H1 (cell line): Measurements from ENCODE around the gene CYB561D2.

Source experiments
- BRCA1 ChIP-seq: IDR thresholded peaks from 2 replicates; pipeline ENCODE4 v1.6.1; 2012; ENCODE audit warnings: low read depth, low read length, improper control_type of control experiment
- CTCF ChIP-seq, 3 experiments: IDR thresholded peaks; 1 replicate in 2 of 3; 2 replicates in 1 of 3; pipeline versions ENCODE4 v1.5.1 to v1.6.1; 2011; ENCODE audit warnings: low read length in 3 of 3, mild to moderate bottlenecking in 3 of 3, inconsistent platforms in 2 of 3, low read depth in 1 of 3, moderate library complexity in 1 of 3; ENCODE audit not compliant: insufficient read depth in 1 of 3; ENCODE audit errors: control extremely low read depth in 1 of 3
- JUND ChIP-seq: IDR thresholded peaks from 2 replicates; pipeline ENCODE4 v1.6.1; 2011; ENCODE audit warnings: mild to moderate bottlenecking, improper control_type of control experiment, low read length
- NRF1 ChIP-seq: IDR thresholded peaks from 2 replicates; pipeline ENCODE4 v1.6.1; 2011; ENCODE audit warnings: mild to moderate bottlenecking, low read depth, low read length, improper control_type of control experiment
- POLR2A ChIP-seq, 2 experiments: IDR thresholded peaks; 1 replicate in 1 of 2; 2 replicates in 1 of 2; pipeline ENCODE4 v1.6.1; 2011; ENCODE audit warnings: low read depth in 2 of 2, low read length in 2 of 2, mild to moderate bottlenecking in 2 of 2; ENCODE audit errors: control extremely low read depth in 1 of 2
- RAD21 ChIP-seq, 2 experiments: IDR thresholded peaks in 1 of 2; conservative IDR thresholded peaks in 1 of 2; 2 replicates each; pipeline ENCODE4 v1.6.1; 2011; ENCODE audit warnings: low read depth in 2 of 2, low read length in 2 of 2, improper control_type of control experiment in 1 of 2, inconsistent platforms in 1 of 2, mild to moderate bottlenecking in 1 of 2, moderate library complexity in 1 of 2
- RFX5 ChIP-seq: IDR thresholded peaks from 2 replicates; pipeline ENCODE4 v1.6.1; 2011; ENCODE audit warnings: low read depth, low read length, improper control_type of control experiment, borderline replicate concordance
- SIRT6 ChIP-seq: IDR thresholded peaks from one replicate; pipeline ENCODE4 v1.7.1; 2012; ENCODE audit warnings: low read length, inconsistent platforms
- SP1 ChIP-seq: IDR thresholded peaks from 2 replicates; pipeline ENCODE4 v1.6.1; 2011; ENCODE audit warnings: low read depth, low read length
- SRF ChIP-seq: IDR thresholded peaks from 2 replicates; pipeline ENCODE4 v1.6.1; 2011; ENCODE audit warnings: mild to moderate bottlenecking, low read depth, low read length, moderate library complexity

GRCh38 chr3:50326182-50326541, 24.5 kb upstream of the CYB561D2 start:
- no peak for TF ChIP-seq CTCF (IDR thresholded peaks at IDR 0.05; ENCODE audit: control extremely low read depth in 1 of 3, insufficient read depth in 1 of 3, low read depth in 1 of 3, low read length in 3 of 3)
- no peak for TF ChIP-seq RFX5
- no peak for TF ChIP-seq RAD21 (IDR thresholded peaks at IDR 0.05 in 1 of 2, conservative IDR thresholded peaks at IDR 0.05 in 1 of 2; ENCODE audit: low read depth in 2 of 2, low read length in 2 of 2)
- no peak for TF ChIP-seq SRF
- TF ChIP-seq POLR2A (IDR thresholded peaks at IDR 0.05; ENCODE audit: control extremely low read depth in 1 of 2, low read depth in 2 of 2, low read length in 2 of 2), result no peak
- TF ChIP-seq BRCA1, result no peak
- no peak for TF ChIP-seq JUND
- TF ChIP-seq SIRT6, result no peak
- no peak for TF ChIP-seq NRF1
- TF ChIP-seq SP1, result no peak
